DOHH2 (cell line): ENCODE results near the gene PHACTR1.

Experiments used
- EZH2phosphoT487 ChIP-seq: fragments of 200-600 bp; sonication (generic); IDR thresholded peaks from 2 replicates; pipeline ENCODE4 v1.6.1; 2017; ENCODE audit warnings: borderline replicate concordance, mild to moderate bottlenecking, antibody characterized with exemption, low read length, moderate library complexity, mixed read lengths
- TF ChIP-seq, protein P1 (sequence below): fragments of 200-600 bp; sonication (generic); IDR thresholded peaks from one replicate; pipeline ENCODE4 v1.5.1; 2014; ENCODE audit warnings: antibody characterized with exemption, mild to moderate bottlenecking, low read depth, low read length; ENCODE audit not compliant: poor library complexity, severe bottlenecking

DNA sequence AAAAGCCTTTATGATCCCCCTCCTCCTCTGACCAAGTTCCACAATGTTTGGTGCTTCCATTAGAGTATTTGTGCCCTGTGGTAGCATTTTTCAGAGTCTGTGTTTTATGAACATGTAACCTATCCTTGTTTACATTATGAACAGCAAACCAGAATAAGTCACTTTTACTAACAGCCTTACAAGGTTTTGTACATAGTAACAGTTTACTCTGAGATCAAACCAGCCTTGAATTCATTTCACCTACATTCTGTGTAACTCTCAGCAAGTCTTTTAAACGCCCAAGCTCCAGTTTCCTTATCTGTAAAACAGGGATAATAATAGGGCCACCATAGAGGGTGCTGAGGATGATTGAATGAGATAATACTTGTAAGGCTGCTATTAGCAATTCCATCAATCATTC lies 175.0 kb downstream of the PHACTR1 start:
- TF ChIP-seq, protein P1, sequence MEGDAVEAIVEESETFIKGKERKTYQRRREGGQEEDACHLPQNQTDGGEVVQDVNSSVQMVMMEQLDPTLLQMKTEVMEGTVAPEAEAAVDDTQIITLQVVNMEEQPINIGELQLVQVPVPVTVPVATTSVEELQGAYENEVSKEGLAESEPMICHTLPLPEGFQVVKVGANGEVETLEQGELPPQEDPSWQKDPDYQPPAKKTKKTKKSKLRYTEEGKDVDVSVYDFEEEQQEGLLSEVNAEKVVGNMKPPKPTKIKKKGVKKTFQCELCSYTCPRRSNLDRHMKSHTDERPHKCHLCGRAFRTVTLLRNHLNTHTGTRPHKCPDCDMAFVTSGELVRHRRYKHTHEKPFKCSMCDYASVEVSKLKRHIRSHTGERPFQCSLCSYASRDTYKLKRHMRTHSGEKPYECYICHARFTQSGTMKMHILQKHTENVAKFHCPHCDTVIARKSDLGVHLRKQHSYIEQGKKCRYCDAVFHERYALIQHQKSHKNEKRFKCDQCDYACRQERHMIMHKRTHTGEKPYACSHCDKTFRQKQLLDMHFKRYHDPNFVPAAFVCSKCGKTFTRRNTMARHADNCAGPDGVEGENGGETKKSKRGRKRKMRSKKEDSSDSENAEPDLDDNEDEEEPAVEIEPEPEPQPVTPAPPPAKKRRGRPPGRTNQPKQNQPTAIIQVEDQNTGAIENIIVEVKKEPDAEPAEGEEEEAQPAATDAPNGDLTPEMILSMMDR = no peak
- TF ChIP-seq EZH2phosphoT487 = no peak
